HG03342 (cell line): ENCODE results near the gene ZNF793.
A peak's percentile ranks its signal among the peaks of the same experiment; 100 is the strongest.

Experiments used
- ATAC-seq: cut with Tn5 transposase; IDR thresholded peaks from one replicate; pipeline ENCODE4 v1.9.1; 2021; ENCODE audit warnings: mild to moderate bottlenecking, moderate library complexity; ENCODE audit not compliant: unreplicated experiment

Gene ZNF793

GRCh38 chr19:37506387-37507166 is at the start of gene ZNF793:
Gene ZNF793, plus strand, starts transcription at chr19:37506939. Its CDS starts 16,501 bp downstream, at chr19:37523440.
- ATAC-seq, result no peak

DNA sequence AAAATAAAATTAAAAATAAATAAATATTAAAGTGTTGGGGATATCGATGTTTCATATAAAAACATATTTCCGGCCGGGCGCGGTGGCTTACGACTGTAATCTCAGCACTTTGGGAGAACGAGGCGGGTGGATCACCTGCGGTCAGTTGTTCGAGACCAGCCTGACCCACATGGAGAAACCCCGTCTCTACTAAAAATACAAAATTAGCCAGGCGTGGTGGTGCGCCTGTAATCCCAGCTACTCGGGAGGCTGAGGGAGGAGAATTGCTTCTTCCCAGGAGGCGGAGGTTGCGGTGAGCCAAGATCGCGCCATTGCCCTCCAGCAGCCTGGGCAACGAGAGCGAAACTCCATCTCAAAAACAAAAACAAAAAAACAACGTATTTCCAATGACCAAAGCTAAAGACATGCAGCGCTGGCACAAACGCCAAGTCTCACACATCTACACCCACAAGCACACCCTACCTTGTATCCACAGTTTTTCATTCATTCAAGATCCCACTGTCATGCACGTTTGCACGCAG is 40.4 kb upstream of the ZNF793 start:
- ATAC-seq, result no peak

DNA sequence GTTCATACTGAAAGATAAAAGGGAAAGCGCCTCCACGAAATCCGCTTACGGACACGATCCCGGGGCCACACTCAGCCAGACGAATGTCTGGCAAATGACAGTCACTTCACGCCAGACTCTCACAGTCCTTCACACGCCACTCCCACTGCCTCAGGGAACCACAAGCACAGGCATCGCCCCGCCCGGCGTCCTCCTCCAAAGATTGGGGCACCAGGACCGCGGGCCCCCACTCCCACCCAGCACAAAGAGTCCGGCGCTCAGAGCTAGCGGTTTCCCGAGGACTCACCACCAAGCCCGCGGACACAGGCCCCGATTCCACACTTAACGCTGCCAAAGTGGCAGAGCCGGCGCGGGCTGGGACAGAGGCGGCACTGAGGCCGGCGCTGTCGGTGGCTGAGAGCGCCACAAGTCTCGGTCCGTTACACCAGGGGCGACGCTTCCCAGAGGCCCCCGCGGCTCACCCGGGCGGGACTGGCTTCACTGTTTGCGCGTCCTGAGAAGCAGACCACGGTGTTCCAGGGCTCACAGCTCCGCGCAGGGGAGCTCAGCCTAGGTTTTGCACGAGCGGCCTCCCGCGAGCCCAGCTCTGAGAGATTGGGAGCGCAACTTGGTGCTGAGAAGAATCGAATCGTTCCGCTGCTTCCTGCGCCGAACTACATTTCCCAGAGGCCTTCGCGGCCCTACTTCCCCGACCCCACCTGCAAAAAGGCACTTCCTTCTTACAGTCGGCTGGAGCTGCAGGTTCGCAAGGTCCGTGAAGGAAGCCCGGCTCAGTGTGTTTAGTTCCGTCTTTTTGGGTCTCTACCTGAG is 39.7 kb upstream of the ZNF793 start, which contains the start of gene ZNF569:
TSS of gene ZNF569 (minus strand) at position 647 of the 810 bp plus-strand sequence. CDS start 22,523 bp downstream, outside the sequence.
- peak; percentile 64 for ATAC-seq

DNA sequence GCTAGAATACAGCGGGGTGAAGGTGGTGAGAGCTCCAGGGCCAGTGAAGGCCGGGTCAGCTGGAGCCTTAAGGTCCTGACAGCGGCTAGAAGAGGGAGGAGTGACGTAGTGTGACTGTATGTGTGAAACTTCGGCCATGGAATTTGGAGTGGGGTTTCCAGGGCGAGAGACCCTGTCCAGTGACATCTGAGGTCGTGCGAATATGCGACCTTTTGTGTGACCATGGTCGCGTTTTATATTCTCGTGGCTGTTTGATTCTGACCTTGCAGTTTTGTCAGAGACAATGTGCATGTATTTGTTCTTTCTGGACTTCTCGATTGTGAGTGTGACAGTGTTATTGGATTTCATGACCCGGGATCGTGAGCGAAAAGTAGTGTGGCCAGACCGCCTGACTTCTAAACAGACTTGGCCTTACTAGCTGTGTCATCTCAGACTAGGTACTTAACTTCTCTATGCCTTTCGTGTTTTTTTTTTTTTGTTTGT is 39.1 kb upstream of the ZNF793 start:
- ATAC-seq, result no peak

DNA sequence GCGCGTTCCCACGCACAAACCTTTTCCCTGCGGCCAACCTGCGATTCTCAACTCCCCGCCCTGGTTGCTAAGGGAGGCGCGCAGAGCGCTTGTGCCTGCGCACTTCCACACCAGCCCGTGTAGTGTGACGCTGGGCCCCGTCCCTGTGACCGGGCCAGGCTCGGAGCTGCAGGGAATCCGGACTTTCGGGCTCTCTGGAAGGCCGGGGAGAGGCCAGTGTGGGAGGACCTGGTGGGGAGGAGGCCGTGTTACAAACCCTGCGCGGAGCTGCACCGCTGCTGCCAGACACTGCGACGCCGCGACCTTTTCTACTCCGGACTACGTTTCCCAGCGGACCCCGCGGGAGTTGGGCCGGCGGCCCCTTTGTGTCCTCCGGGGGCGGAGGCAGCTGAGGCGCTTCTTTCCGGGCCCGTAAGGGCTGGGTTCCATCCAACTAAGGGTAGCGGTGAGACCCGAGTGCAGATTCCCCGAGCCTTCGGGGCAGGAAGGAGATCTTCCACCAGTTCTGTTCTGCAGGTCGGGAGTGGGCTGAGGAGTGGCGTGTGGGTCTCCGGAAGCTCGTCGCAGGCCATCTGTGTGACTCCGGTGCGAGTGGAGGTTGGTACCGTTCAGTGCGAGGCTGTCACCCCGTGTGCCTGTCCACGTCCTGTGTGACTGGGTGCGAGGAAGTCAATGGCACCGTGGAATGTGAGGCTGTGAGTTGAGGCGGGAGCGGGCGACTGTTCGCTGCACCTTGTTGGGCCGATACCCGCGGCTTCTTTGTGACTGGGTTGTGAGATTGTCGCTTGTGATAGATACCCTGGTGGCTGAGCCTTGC is 37.6 kb upstream of the ZNF793 start, which contains the start of gene ZNF570:
TSS of gene ZNF570 (plus strand) at position 396 of the 817 bp plus-strand sequence. CDS start 999 bp downstream, outside the sequence.
- peak; percentile 57 for ATAC-seq

DNA sequence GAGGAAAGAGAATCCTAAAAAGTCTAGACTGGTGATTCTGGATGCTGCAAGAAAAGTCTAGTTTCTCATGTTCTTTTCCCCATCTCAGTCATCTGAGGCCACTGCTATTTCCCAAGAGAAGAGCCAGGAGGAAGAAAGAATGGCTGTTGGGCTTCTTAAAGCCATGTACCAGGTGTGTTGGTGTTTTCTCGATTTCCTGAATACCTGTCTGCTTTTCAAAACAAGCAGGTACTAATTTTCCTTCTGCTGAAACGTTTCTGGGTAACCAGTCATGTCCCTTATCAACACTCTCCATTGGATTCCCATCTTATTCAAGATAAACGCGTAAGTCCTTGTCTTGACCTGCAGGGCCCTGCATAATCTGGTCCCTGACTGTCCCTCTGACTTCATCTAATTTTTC is 36.5 kb upstream of the ZNF793 start:
- no peak for ATAC-seq

- no peak for ATAC-seq
Measured at GRCh38 chr19:37472165-37472564, 34.6 kb upstream of the ZNF793 start.

GRCh38 chr19:37484406-37485168 is 22.2 kb upstream of the ZNF793 start:
- ATAC-seq, result no peak

GRCh38 chr19:37492213-37492612 is 14.5 kb upstream of the ZNF793 start:
- no peak for ATAC-seq

- no peak for ATAC-seq
Measured at GRCh38 chr19:37505958-37506386, 767 bp upstream of the ZNF793 start.

DNA sequence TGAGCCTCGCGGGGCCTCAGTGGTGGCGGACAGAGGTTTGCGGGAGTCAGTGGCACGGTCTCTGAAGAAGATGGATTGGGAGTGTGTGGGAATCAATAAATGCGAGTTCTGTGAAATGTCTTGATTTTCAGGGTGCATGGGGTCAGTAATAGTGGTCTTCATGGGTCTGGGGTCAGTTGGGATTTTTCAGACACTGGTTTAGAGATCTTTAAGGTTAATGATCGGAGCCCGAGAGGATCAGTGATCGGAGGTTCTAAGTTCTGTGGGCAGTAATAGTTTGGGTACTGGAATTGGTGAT is 377 bp downstream of the ZNF793 start:
- no peak for ATAC-seq

GRCh38 chr19:37511186-37511585 is 4.4 kb downstream of the ZNF793 start:
- no peak for ATAC-seq

DNA sequence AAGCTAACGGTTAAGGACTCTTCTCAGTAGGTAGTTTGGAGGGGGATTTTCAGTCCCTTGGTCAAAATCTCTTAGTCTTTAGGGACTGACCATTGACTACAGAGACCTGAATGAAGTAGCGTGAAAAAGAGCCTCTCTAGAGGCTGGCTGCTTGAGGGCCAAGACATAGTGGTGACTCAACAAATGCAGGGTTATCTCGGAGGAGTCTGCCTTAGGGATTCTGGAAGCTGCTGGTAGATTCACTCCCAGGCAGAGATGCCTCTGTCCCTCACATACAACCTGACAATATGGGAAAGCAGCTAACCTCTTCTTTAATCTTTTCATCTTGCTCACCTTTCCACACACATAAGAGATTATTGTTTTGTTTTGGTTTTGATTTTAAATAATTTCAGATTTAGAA is 5.1 kb downstream of the ZNF793 start:
- ATAC-seq, result no peak

DNA sequence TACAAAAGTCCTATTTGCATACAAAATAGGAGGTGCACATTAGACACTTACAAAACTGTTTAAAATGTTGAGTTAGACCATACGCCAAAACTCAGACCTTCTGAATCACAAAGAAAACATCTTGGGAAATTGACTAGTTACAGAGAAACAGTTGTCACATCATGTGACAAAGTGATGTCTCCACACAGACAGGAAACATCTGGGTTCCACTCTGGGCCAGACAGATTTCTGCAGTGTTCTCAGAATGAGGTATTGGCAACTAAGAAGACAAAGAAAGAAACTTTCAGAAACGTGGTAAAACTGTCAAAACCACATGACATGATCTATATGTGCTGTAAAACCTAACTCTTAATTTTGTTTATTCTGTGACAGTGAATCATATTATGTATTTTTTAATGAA is 6.7 kb downstream of the ZNF793 start:
- no peak for ATAC-seq

- ATAC-seq, result no peak
Measured at GRCh38 chr19:37519890-37520289, 13.2 kb downstream of the ZNF793 start.

GRCh38 chr19:37537391-37537947 is 30.7 kb downstream of the ZNF793 start:
- no peak for ATAC-seq

DNA sequence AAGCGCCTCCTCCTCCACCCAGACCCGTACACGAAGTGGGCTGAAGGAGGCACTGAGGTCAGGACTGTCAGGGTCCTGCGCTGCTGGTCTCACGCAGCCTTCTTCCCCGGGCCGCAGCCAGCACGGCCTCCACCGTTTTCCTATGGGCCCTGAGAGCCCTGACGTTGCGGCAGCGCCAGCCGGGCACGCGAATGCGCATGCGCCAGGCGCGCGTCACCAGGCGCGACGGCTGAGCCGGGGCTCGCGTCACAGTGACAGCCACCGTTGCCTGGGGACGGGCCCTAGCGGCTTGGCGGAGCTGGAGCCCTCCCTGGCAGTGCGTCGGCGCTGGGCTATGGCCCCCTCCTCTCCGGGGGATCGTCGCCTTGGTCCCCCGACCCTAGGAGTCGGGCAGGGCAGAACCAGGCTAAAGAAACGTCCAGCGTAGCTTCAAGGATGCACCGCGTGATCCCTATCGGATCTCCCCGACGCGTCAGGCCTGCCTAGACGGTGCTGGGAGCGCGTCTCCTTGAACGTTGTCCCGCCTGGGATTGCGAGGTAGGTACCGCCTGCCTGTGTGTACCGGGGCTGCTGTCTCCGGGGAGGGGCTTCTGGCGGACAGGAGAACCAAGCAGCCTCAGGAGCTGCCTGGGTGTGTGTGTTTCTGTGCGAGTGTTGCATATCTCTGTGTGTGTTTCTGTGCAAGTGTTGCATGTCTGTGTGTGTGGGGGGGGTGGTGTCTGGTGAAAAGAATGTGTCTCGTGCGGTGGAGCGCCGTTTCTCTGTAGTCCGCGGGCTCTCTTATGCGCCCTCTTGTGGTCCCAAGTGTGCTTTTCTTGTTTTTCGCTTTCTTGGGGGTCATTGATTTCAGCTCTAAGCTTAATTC is 44.6 kb downstream of the ZNF793 start:
- no peak for ATAC-seq

GRCh38 chr19:37563518-37563917 is 56.8 kb downstream of the ZNF793 start:
- ATAC-seq, result no peak
